GM23338 (cell line): ENCODE results near the gene NKAIN2.

Experiments used
- CREB1 ChIP-seq: fragments of 250-450 bp; sonication (Bioruptor Pico); IDR thresholded peaks from 2 replicates; pipeline ENCODE4 v1.5.0; 2020; ENCODE audit warnings: low read depth, mild to moderate bottlenecking, moderate library complexity
- CTCF ChIP-seq, 2 experiments: fragments of 200-600 bp in 1 of 2; sonication (generic) in 1 of 2; conservative IDR thresholded peaks; 2 replicates each; pipeline versions ENCODE4 v1.5.1 to v1.6.1; 2016 to 2017; ENCODE audit warnings: antibody characterized with exemption in 2 of 2, low read depth in 2 of 2, mild to moderate bottlenecking in 2 of 2, moderate library complexity in 1 of 2
- POLR2AphosphoS5 ChIP-seq: IDR thresholded peaks from 2 replicates; pipeline ENCODE4 v1.6.1; 2016; ENCODE audit warnings: antibody characterized with exemption, low read depth
- STAT1 ChIP-seq: IDR thresholded peaks from one replicate; pipeline ENCODE4 v1.6.1; 2016; ENCODE audit warnings: antibody characterized with exemption; ENCODE audit not compliant: unreplicated experiment
- TF ChIP-seq, protein P1 (sequence below): IDR thresholded peaks from one replicate; pipeline ENCODE4 v1.6.1; 2018; ENCODE audit warnings: antibody characterized with exemption; ENCODE audit not compliant: unreplicated experiment

GRCh38 chr6:123768921-123769320, 34.7 kb upstream of the NKAIN2 start:
- TF ChIP-seq CREB1 (no peak), POLR2AphosphoS5 (no peak), CTCF (conservative IDR thresholded peaks at IDR 0.05; ENCODE audit: low read depth in 2 of 2) (no peak), STAT1 (no peak)
- TF ChIP-seq, protein P1, sequence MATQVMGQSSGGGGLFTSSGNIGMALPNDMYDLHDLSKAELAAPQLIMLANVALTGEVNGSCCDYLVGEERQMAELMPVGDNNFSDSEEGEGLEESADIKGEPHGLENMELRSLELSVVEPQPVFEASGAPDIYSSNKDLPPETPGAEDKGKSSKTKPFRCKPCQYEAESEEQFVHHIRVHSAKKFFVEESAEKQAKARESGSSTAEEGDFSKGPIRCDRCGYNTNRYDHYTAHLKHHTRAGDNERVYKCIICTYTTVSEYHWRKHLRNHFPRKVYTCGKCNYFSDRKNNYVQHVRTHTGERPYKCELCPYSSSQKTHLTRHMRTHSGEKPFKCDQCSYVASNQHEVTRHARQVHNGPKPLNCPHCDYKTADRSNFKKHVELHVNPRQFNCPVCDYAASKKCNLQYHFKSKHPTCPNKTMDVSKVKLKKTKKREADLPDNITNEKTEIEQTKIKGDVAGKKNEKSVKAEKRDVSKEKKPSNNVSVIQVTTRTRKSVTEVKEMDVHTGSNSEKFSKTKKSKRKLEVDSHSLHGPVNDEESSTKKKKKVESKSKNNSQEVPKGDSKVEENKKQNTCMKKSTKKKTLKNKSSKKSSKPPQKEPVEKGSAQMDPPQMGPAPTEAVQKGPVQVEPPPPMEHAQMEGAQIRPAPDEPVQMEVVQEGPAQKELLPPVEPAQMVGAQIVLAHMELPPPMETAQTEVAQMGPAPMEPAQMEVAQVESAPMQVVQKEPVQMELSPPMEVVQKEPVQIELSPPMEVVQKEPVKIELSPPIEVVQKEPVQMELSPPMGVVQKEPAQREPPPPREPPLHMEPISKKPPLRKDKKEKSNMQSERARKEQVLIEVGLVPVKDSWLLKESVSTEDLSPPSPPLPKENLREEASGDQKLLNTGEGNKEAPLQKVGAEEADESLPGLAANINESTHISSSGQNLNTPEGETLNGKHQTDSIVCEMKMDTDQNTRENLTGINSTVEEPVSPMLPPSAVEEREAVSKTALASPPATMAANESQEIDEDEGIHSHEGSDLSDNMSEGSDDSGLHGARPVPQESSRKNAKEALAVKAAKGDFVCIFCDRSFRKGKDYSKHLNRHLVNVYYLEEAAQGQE = no peak
